ENCODE data around the gene VGLL1.

DNA sequence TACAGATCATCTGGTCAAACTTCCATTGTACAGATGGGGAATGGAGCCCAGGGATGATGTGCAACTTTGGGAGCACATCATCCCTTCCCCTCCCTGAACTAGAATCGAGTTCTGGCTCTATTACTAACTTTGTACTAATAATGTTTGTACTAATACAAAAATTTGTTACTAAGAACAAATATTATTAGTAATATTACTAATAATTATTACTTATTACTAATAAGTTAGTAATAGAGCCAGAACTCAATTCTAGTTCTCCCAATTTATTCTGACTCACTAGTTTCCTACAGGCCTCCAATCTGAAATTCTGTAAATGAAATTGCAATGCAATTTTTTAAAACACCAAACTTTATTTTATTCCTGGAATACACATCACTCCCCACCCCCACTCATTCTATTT, 68.0 kb downstream of the VGLL1 start:
- TF ChIP-seq GATA3 (IDR thresholded peaks at IDR 0.05; ENCODE audit: low read depth, low read length) (no peak), GATA2 (IDR thresholded peaks at IDR 0.05; ENCODE audit: low read depth, low read length) (no peak)
